Right lobe of liver (tissue), 6 donors: ENCODE measurements around the gene ZNF492. TPM values are rescaled to one million over a fixed set of nuclear protein-coding genes. Genes with fewer than 3 reads are reported as not detected.

Experiments
- ATAC-seq, 4 donors: fragments of 200-7000 bp; cut with Tn5 transposase; one replicate each; pipeline ENCODE4 v1.9.1; 2020; ENCODE audit warnings: mild to moderate bottlenecking in 4 of 4, moderate library complexity in 4 of 4
- DNase-seq, 3 donors: peaks; one replicate each; pipeline ENCODE4 v3.0.0-alpha.2; 2020
- H3K27ac ChIP-seq, 3 donors: fragments of 200-600 bp; one replicate each; pipeline ENCODE4 v1.8.0; 2022
- H3K27me3 ChIP-seq, 2 donors: fragments of 200-600 bp; one replicate each; pipeline ENCODE4 v1.8.0; 2022
- H3K36me3 ChIP-seq, 4 donors: fragments of 200-600 bp; sonication (generic) in 1 of 4; one replicate each; pipeline versions ENCODE4 v1.5.1 to v1.8.0; 2017 to 2022; ENCODE audit warnings: control low read depth in 1 of 4
- H3K4me1 ChIP-seq, 4 donors: fragments of 200-600 bp; sonication (generic) in 1 of 4; one replicate each; pipeline versions ENCODE4 v1.5.1 to v1.8.0; 2017 to 2022; ENCODE audit warnings: control low read depth in 1 of 4
- H3K4me3 ChIP-seq, 3 donors: fragments of 200-600 bp; one replicate each; pipeline ENCODE4 v1.8.0; 2022
- H3K9me3 ChIP-seq, 4 donors: fragments of 200-600 bp; sonication (generic) in 1 of 4; one replicate each; pipeline versions ENCODE4 v1.5.1 to v1.8.0; 2017 to 2022; ENCODE audit warnings: control low read depth in 1 of 4
- POLR2A ChIP-seq: fragments of 450-650 bp; IDR thresholded peaks from one replicate; pipeline ENCODE4 v1.6.1; 2017; ENCODE audit warnings: antibody characterized with exemption, mild to moderate bottlenecking
- WGBS: methylation state at CpG from one replicate; pipeline ENCODE4 v1.1.6; 2018; ENCODE audit warnings: low coverage, low lambda C conversion rate; ENCODE audit not compliant: insufficient coverage; ENCODE audit errors: missing lambda C conversion rate; 5-methylcytosine and 5-hydroxymethylcytosine counted together
- intact Hi-C, 2 donors: fragments of 100-400 bp; cut with DNase I; formaldehyde crosslinking; loops; one replicate each; pipeline versions ENCODE4 v1.11.2 to v1.14.1; 2022
- total RNA-seq, 6 experiments: library from RNA; depleted of rRNA in 2 of 6; stranded (reverse); fragments of >200 nt in 2 of 6; fragmentation: NEBNext Ultra II Directional in 3 of 6; extraction: Animal tissue kit (Norgen Biotek cat#: 25700) in 3 of 6; gene quantifications; one replicate each; pipeline versions ENCODE4 v1.1.0 to v1.2.4, GENCODE V29; 2016 to 2023
- TF ChIP-seq, protein P1 (sequence below), 4 donors: fragments of 200-600 bp in 3 of 4; fragments of 450-650 bp in 1 of 4; IDR thresholded peaks; one replicate each; pipeline versions ENCODE4 v1.5.1 to v1.8.0; 2016 to 2022; ENCODE audit warnings: antibody characterized with exemption in 4 of 4, mild to moderate bottlenecking in 2 of 4
- donor health status: DM: no; HTN: yes; CAD: no.
- donor health status: DM: no; HTN: no; CAD: no.
- donor health status: DM: no; HTN: no; CAD: no.
- donor health status: DM: no; HTN: yes; CAD: no.
- donor health status: DM: no; HTN: yes; CAD: no.

The ZNF492 gene
- total RNA-seq, 6 experiments from 2014 or later = 0.07 TPM; not detected in 4

DNA sequence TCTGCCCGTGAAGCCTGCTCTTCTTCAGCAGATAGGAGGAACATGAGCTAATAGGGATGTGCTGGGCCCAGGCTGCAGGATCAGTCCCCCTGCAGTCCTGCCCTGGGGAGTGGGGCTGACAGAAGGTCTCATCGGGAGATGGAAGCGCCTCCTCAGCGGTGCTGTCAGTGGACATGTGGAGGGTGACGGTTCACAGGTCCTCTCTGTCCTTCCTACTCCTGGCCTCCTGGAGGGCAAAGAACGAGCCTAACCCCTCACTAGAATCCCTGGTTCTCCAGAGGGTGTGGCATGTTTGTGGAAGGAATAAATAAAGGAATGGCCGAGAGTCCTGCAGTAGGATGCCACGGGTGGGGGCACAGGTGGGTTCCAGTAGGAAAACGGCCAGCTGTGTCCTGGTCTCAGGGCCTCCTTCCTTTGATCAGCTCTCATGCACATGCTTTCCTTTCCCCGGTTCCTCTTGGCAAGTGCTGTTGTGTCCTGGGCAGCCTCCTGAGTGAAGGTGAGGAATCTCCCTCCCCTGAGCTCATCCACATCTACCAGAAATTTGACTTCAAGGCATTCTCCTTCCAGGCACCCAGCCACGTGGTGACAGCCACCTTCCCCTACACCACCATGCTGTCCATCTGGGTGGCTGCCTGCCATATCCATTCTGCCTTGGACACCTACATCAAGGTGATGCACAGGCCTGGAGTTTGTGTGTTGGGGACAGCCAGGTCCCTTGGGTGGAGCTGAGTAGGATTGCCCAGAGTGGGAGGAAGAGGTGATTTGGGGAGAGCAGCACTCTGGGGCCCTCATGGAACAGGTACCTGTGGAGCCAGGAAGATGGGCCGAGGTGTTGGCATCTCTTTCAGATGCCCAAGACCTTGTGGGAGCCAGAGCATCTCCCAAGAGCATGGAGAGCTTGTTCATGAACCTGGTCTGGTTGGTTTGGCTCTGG is 28.6 kb upstream of the ZNF492 start:
- Histone ChIP-seq H3K4me3 (no peak overlapping the region), H3K27me3 (no peaks in the 10 kb centered on the region), H3K9me3 (no peaks in the 10 kb centered on the region), H3K36me3 (no peaks in the 10 kb centered on the region), H3K4me1 (no peaks in the 10 kb centered on the region), H3K27ac (no peak overlapping the region)
- no peak for DNase-seq
- no peak for ATAC-seq
- TF ChIP-seq POLR2A = no peak
- intact Hi-C loops = no loop called here
- 41% methylated on average over 5 of the region's 12 CpGs for WGBS

DNA sequence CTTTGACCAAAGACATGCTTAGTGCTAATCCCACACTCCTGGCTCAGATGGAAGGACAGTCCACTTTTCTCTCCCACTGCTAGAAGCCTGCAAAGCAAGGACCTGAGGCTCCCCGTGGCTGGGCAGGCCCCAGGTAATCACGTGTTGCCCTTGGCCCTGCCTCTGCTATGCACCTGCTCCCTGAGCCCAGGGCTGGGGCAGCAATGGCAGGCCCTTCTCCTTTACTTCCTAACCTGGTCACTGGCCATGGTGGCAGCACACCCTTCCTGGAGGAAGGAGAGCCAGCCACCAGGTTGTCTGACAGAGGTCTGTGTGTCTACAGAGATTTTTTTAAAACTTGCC is 27.9 kb upstream of the ZNF492 start:
- Histone ChIP-seq H3K4me3 (no peak overlapping the region), H3K27ac (no peak overlapping the region), H3K9me3 (no peaks in the 10 kb centered on the region), H3K27me3 (no peaks in the 10 kb centered on the region), H3K4me1 (no peaks in the 10 kb centered on the region), H3K36me3 (no peaks in the 10 kb centered on the region)
- TF ChIP-seq, protein P1, sequence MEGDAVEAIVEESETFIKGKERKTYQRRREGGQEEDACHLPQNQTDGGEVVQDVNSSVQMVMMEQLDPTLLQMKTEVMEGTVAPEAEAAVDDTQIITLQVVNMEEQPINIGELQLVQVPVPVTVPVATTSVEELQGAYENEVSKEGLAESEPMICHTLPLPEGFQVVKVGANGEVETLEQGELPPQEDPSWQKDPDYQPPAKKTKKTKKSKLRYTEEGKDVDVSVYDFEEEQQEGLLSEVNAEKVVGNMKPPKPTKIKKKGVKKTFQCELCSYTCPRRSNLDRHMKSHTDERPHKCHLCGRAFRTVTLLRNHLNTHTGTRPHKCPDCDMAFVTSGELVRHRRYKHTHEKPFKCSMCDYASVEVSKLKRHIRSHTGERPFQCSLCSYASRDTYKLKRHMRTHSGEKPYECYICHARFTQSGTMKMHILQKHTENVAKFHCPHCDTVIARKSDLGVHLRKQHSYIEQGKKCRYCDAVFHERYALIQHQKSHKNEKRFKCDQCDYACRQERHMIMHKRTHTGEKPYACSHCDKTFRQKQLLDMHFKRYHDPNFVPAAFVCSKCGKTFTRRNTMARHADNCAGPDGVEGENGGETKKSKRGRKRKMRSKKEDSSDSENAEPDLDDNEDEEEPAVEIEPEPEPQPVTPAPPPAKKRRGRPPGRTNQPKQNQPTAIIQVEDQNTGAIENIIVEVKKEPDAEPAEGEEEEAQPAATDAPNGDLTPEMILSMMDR (IDR thresholded peaks at IDR 0.05) = no peak
- no peak for TF ChIP-seq POLR2A
- 43% methylated on average over 2 of the region's 2 CpGs for WGBS
- DNase-seq (no peak), ATAC-seq (no peak)
- intact Hi-C loops = no loop called here

DNA sequence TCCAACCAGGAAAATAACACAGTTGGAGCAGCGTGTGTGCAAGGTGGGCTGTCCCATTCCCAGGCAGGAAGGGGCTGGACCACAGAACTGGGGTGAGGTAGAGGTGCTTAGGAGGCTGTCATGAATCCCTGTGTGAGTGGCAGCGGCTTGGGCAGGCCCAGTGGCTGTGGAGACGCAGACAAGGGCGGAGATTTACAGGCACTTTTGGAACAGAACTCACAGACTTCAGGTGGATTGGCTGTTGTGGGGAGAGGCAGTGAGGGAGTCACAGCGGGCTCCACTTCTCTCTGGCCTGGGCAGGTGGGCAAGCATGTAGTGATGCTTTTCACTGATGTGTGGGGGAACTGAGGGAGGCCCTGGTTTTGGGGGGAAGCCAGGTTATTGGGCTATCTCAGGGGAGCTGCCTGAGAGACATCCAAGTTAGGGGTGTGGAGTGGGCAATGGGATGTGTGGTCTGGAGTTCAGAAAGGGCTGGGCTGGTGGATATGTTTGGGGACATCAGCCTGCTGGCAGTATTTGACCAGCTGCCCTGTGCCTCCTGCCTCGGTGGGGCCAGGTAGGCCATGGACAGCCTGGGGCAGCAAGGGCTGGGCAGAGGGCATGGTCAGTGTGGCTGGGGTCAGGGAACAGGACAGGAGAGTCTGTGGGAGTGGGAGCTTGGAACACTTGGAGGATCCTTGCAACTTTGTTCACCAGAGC is 27.0 kb upstream of the ZNF492 start:
- Histone ChIP-seq H3K36me3 (no peaks in the 10 kb centered on the region), H3K27me3 (no peaks in the 10 kb centered on the region), H3K27ac (no peak overlapping the region), H3K4me3 (no peak overlapping the region), H3K4me1 (no peaks in the 10 kb centered on the region), H3K9me3 (no peaks in the 10 kb centered on the region)
- intact Hi-C loops = no loop called here
- 29% methylated on average over 5 of the region's 6 CpGs for WGBS
- ATAC-seq (no peak), DNase-seq (no peak)
- TF ChIP-seq, protein P1 (IDR thresholded peaks at IDR 0.05) = no peak
- TF ChIP-seq POLR2A = no peak

DNA sequence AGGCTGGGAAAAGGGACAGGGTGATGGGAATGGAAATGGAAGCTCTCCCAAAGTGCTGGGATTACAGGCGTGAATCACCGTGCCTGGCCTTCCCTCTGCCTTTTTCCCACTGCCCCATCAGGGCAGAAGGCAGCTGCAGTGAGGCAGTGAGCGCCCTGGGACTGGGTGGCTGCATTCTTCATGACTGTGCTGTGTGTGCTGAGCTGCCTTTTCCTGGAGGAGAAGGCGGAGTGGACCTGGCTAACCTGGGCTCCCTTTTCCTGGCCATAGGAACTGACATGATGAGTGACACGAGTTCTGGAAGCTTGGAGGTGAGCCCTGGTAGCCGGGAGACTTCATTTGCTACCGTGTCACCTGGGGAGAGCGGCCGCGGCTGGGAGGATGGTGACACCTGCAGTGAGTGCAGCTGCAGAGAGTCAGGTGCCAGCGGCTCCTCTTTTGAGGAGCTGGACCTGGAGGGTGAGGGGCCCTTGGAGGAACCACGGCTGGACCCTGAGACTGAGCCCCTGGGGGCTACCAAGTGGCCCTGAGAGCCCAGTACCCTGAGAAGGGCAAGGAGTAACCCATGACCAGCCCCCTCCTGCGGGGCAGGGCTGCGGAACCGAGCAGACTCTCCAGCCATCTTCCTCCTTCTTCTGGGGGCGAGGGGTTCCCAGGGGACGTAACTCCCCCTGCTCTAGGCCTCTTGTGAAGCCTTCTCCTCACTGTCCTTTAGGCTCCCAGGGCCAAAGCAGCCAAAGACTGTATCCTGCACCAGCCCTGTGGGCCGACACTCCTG is 26.3 kb upstream of the ZNF492 start:
- Histone ChIP-seq H3K36me3 (no peaks in the 10 kb centered on the region), H3K4me1 (no peaks in the 10 kb centered on the region), H3K4me3 (no peak overlapping the region), H3K9me3 (no peaks in the 10 kb centered on the region), H3K27me3 (no peaks in the 10 kb centered on the region), H3K27ac (no peak overlapping the region)
- TF ChIP-seq, protein P1 (IDR thresholded peaks at IDR 0.05) = no peak
- TF ChIP-seq POLR2A = no peak
- DNase-seq (no peak), ATAC-seq (no peak)
- intact Hi-C loops = no loop called here
- 29% methylated on average over 4 of the region's 18 CpGs for WGBS
